T-helper 1 cell (primary cell): Measurements from ENCODE around the gene RAP1A.
"Not testable (repeated sequence)": the region's sequence is repeated elsewhere in the genome, so short reads cannot be mapped to it uniquely, and the experiment has no call there.

ENCODE experiments used
- DNase-seq, 5 donors: peaks; one replicate each; pipeline ENCODE4 v3.0.0-alpha.2; 2012 to 2020

RAP1A gene

DNA sequence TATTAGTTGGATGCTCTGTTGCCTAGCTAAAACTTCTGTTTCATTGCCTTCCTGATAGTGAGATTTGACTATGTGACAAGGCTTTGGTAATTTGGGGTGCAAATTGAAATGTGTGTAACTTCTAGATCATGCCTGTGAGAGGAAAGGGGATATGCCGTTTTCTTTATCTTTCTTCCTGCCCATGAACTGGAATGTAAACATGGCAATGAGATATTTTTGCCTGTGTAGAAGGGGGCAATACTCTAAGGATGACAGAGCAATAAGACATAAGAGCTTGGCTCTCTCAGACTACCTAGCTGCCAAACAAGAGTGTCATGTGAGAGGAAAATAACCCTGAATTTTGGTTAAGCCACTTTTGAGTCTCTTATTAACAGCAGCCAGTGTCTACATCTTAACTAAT is 49.7 kb downstream of the RAP1A start:
- DNase-seq = no peak

DNA sequence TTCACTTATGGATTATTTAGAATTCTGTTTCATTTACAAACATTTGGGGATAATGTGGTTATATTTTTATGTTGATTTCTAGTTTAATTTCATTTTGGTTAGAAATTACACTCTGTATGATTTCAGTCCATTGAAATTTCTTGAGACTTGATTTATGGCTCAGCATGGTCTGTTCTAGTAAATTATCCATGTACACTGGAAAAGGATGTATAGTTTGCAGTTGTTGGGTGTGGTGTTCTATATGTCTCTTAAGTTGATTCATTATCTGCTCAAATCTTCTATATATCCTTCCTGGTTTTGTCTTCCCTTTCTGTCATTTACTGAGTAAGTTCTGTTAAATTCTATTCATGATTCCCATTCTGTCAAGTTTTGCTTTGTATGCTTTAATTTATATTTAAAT is 52.3 kb downstream of the RAP1A start:
- DNase-seq = no peak

GRCh38 chr1:111672331-111672730 is 52.7 kb downstream of the RAP1A start:
- no peak for DNase-seq

DNA sequence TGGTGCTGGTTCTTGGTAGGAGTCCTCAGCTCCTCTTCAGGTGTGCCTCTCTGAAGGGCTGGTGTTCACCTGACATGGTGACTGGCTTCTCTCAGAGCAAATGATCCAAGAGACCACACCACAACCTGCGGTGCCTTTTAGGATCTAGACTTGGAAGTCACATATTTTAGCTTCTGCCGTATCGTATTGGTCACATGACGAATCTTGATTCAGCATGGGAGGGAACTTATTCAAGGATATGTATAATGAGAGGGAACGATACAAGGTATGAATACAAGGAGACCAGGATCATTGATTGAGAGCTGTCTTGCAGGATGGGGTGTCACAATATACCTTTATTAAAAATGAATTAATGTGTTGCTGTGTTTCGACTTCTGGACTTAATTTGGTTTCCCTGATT is 58.0 kb downstream of the RAP1A start:
- no peak for DNase-seq

DNA sequence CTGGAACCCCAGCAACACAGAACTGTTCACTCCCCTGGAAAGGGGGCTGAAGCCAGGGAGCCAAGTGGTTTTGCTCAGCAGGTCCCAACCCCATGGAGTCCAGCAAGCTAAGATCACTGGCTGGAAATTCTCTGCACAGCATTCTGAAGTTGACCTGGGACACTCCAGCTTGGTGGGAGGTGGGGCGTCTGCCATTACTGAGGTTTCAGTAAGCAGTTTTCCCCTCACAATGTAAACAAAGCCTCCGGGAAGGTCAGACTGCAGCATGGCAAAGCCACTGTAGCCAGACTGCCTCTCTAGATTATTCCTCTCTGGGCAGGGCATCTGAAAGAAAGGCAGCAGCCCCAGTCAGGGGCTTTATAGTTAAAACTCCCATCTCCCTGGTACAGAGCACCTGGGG is 60.0 kb downstream of the RAP1A start:
- no peak for DNase-seq

- DNase-seq = not testable (repeated sequence)
Measured at GRCh38 chr1:111680212-111680800, 60.7 kb downstream of the RAP1A start.

DNA sequence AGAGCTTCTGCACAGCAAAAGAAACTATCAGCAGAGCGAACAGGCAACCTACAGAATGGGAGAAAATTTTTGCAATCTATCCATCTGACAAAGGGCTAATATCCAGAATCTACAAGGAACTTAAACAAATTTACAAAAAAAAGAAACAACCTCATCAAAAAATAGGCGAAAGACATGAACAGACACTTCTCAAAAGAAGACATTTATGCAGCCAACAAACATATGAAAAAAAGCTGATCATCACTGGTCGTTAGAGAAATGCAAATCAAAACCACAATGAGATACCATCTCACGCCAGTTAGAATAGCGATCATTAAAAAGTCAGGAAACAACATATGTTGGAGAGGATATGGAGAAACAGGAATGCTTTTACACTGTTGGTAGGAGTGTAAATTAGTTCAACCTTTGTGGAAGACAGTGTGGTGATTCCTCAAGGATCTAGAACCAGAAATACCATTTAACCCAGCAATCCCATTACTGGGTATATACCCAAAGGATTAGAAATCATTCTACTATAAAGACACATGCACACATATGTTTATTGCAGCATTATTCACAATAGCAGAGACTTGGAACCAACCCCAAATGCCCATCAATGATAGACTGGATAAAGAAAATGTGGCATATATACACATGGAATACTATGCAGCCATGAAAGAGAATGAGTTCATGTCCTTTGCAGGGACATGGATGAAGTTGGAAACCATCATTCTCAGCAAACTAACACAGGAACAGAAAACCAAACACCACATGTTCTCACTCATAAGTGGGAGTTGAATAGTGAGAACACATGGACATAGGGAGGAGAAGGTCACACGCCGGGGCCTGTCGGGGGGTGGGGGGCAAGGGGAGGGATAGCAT is 65.9 kb downstream of the RAP1A start:
- not testable (repeated sequence) for DNase-seq

- DNase-seq = no peak
Measured at GRCh38 chr1:111690306-111690617, 70.7 kb downstream of the RAP1A start.

- DNase-seq = no peak
Measured at GRCh38 chr1:111691886-111692285, 72.3 kb downstream of the RAP1A start.

DNA sequence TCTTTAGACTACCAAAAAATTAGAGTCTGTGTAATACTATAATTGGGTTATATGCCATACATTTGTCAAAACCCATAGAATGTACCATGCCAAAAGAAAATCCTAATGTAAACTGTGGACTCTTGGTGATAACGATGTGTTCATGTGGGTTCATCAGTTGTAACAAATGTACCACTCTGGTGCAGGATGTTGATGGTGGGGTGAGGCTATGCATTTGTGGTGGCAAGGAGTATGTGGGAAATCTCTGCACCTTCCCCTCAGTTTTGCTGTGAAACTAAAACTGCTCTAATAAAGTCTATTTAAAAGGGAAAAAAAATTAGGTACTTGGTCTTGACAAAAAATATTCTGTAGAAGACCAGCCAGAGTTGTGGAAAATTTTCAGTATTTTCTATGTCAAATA is 76.2 kb downstream of the RAP1A start:
- DNase-seq = no peak

DNA sequence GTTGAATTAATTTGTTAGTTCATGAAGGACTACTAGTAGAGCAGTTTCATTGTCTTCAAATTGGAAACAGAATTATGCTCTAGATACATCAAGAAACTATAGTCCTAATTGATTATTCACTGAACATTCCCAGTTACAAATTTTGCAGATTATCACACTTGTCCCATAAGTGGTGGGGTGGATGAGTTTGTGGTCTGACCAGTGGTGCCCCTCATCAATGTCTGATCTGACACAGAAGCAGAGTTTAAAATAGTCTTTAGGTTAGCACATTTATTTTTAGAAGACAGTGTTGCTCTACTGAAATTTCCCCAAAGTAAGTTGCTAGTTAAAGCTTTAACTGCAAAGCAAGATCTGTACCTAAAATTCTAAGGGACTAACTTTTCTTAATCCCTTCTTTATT is 76.7 kb downstream of the RAP1A start:
- DNase-seq = no peak

DNA sequence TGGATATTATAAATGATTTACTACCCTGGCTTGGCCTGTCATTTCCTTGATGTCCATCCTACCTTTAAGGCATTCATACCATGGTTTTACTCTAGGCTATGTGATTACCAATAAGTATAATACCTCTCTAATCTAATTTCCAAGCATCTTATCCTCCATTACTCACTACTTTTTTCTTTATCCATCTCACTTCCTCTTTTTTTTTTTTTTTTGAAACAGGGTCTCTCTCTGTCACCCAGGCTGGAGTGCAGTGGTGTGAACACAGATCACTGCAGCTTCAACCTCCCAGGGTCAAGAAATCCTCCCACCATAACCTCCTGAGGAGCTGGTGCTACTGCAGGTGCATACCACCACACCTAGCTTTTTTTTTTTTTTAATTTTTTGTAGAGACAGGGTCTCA is 79.7 kb downstream of the RAP1A start:
- no peak for DNase-seq

DNA sequence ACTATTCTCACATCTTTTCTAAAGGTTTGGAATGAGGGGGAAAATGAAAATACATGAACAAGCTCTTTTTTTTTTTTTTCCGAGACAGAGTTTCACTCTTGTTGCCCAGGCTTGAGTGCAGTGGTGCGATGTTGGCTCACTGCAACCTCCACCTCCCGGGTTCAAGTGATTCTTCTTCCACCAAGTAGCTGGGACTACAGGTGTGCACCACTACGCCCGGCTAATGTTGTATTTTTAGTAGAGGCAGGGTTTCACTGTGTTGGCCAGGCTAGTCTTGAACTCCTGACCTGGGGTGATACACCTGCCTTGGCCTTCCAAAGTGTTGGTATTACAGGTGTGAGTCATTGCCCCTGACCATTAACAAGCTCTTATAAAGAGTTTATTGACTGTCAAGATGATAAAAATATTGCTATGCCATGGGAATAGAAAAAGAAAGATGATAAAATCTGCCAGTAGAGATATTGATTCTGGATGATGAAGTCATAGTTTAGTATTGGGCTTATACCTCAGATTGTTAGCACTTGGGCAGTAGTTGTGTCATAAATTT is 83.0 kb downstream of the RAP1A start:
- no peak for DNase-seq

DNA sequence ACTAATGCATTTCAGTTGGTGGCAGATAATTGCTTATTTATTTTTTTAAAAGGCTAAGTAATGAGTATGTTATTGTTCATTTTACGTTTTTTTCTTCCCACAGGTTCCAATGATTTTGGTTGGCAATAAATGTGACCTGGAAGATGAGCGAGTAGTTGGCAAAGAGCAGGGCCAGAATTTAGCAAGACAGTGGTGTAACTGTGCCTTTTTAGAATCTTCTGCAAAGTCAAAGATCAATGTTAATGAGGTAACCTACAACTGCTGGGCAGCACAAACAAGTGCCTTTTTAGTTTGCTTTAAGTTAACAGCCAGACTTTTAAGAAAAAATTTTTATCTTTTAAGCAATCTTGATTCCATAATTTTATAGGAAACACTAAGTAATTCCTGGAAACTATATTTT is 84.7 kb downstream of the RAP1A start:
- DNase-seq = no peak

GRCh38 chr1:111704776-111705175 is 85.2 kb downstream of the RAP1A start:
- no peak for DNase-seq

- no peak for DNase-seq
Measured at GRCh38 chr1:111705841-111706240, 86.3 kb downstream of the RAP1A start.

- DNase-seq = no peak
Measured at GRCh38 chr1:111706921-111707320, 87.3 kb downstream of the RAP1A start.

DNA sequence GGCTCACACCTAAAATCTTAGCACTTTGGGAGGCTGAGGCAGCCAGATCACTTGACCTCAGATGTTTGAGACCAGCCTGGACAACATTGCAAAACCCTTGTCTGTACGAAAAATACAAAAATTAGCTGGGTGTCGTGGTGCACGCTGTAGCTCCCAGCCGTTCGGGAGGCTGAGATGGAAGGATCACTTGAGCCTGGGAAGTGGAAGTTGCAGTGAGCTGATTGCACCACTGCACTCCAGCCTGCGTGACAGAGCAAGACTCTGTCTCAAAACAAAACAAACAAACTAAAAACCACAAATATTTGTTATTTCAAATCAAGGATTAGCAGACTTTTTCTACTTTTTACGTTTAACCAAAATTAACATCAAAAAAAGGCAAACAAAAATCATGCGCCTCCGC is 88.3 kb downstream of the RAP1A start:
- no peak for DNase-seq

DNA sequence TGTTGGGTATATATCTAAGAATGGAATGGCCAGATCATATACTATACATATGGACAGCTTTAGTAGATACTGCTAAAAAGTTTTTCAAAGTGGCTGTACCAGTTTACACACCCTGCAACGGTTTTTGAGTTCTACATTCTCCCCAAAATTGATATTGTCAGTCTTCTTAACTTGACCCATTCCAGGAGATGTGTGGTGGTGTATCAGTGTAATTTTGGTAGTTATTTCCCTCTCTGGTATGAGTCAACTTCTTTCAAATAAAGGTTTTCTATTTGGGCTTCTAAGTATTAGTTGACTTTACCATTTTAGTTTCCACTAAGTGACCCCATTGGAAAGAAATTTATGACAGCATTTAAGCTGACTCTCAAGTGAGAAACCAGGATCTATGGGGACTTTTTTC is 90.4 kb downstream of the RAP1A start:
- DNase-seq = no peak

DNA sequence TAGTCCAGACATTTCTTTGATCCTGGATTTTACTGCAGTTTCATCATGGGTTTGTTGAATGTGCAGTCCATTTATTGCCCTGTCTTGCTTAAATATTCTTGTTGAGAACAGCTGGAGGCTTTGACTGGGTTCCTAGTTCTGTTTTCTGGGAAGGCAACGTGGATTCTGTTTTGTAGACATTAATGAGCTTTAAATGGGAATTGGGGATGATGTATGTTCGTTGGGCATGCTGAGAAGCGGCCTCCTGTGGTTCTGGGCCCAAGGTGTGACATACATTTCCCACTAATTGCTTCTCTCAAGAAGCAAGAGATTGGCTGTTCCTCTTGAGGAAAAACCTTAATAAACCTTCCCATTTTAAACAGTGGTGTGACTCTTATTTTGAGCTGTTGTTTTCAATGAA is 96.7 kb downstream of the RAP1A start:
- DNase-seq = no peak

DNA sequence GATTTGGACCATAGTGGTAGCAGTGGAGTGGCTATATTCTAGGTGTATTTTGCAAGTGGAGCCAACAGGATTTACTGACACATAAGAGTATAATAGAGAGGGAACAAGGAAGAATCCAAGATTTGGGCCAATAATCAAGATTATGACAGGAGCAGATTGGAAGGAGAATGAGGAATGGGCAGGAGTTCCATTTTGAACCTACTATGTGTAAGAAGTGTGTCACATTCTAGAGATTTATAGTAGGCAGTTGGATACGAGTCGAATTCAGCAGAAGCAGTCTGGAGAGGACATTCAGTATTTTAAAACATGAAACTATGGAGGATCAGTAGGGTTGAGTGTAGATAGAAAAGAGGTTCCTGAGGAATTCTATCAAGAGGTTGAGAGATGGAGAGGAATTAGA is 97.9 kb downstream of the RAP1A start:
- no peak for DNase-seq

- DNase-seq = no peak
Measured at GRCh38 chr1:111719135-111719534, 99.5 kb downstream of the RAP1A start.

GRCh38 chr1:111719674-111720132 is 100.1 kb downstream of the RAP1A start:
- DNase-seq = no peak

- no peak for DNase-seq
Measured at GRCh38 chr1:111720274-111720976, 100.8 kb downstream of the RAP1A start.
